ENCODE data around the gene SLC13A2. TPM values are rescaled to one million over a fixed set of nuclear protein-coding genes. Genes with fewer than 3 reads are reported as not detected.
"Not testable (repeated sequence)": the region's sequence is repeated elsewhere in the genome, so short reads cannot be mapped to it uniquely, and the experiment has no call there.

The SLC13A2 gene
- total and polyA plus RNA-seq, 2 donors (not counting 3 experiments of a cell fraction or from before 2014, with no cell fraction given) = not detected

DNA sequence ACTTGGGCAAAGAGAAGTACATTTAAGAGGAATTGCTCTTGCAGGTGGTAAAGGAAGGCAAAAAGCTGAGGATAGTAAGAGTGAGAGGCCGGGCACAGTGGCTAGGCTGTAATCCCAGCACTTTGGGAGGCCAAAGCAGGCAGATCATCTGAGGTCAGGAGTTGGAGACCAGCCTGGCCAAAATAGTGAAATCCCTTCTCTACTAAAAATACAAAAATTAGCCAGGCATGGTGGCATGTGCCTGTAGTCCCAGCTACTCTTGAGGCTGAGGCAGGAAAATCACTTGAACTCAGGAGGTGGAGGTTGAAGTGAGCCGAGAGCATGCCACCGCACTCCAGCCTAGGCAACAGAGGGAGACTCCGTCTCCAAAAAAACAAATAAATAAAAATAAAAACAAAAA is 48.8 kb downstream of the SLC13A2 start:
- H3K27ac ChIP-seq (ENCODE audit: insufficient read depth, low read depth, low read length); H4K20me1 ChIP-seq (replicated peaks; ENCODE audit: control insufficient read depth, extremely low read depth, insufficient read depth, low read length); H3K4me2 ChIP-seq (ENCODE audit: insufficient read depth, low read length); H3K36me3 ChIP-seq (ENCODE audit: control insufficient read depth in 2 of 2, extremely low read depth in 1 of 2, insufficient read depth in 2 of 2, low read length in 2 of 2); FAIRE-seq; H3K9me1 ChIP-seq (replicated peaks; ENCODE audit: control insufficient read depth, extremely low read depth, insufficient read depth, low read length); dilution Hi-C loops (cut with MboI; ENCODE audit: extremely low pct_ligation_motif_present, low sequenced_read_pairs); H3K79me2 ChIP-seq (ENCODE audit: control insufficient read depth, insufficient read depth, low read length); H3K4me1 ChIP-seq (ENCODE audit: control insufficient read depth, extremely low read depth, insufficient read depth, low read length); H2AFZ ChIP-seq (ENCODE audit: low read depth, low read length); H3K9ac ChIP-seq (replicated peaks; ENCODE audit: extremely low read depth, insufficient read depth, low read length); CTCF ChIA-PET; intact Hi-C loops (cut with micrococcal nuclease); POLR2A ChIA-PET; H3K9me3 ChIP-seq (replicated peaks; ENCODE audit: control insufficient read depth, insufficient read depth, low read length); H3K4me3 ChIP-seq (replicated peaks in 1 of 3; ENCODE audit: insufficient read depth in 1 of 3, low read depth in 1 of 3, low read length in 3 of 3); DNase-seq (ENCODE audit: low read depth, low spot score); H3K27me3 ChIP-seq (ENCODE audit: control insufficient read depth in 2 of 2, insufficient read depth in 2 of 2, low read length in 2 of 2); BruUV-seq (replicated peaks): not testable (repeated sequence)

DNA sequence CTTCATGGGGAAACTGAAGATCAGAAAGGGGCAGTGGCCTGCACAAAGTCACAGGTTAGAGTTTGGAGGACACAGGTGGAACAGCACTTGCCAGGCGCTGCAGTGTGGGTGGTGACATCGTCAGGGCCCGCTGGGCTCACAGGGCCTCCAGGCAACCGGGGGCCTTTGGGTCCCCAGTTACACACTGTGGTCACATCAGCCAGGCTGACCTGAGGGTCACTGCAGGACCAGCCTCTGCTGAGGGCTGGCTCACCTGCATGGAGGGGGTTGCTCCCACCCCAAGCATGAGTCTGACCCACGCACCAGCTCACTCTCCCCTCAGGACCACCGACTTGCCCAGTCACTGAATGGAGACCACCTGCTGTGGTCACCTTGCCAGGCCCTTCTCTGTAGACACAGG is 49.7 kb downstream of the SLC13A2 start:
- Histone ChIP-seq H3K4me2 (ENCODE audit: insufficient read depth, low read length) (no peak overlapping the region), H4K20me1 (replicated peaks; ENCODE audit: control insufficient read depth, extremely low read depth, insufficient read depth, low read length) (no peaks in the 10 kb centered on the region), H2AFZ (ENCODE audit: low read depth, low read length) (no peak overlapping the region), H3K9me3 (replicated peaks; ENCODE audit: control insufficient read depth, insufficient read depth, low read length) (no peaks in the 10 kb centered on the region), H3K9ac (replicated peaks; ENCODE audit: extremely low read depth, insufficient read depth, low read length) (no peak overlapping the region), H3K79me2 (ENCODE audit: control insufficient read depth, insufficient read depth, low read length) (no peaks in the 10 kb centered on the region), H3K9me1 (replicated peaks; ENCODE audit: control insufficient read depth, extremely low read depth, insufficient read depth, low read length) (no peaks in the 10 kb centered on the region), H3K36me3 (ENCODE audit: control insufficient read depth in 2 of 2, extremely low read depth in 1 of 2, insufficient read depth in 2 of 2, low read length in 2 of 2) (no peaks in the 10 kb centered on the region), H3K4me1 (ENCODE audit: control insufficient read depth, extremely low read depth, insufficient read depth, low read length) (no peaks in the 10 kb centered on the region), H3K4me3 (replicated peaks in 1 of 3; ENCODE audit: insufficient read depth in 1 of 3, low read depth in 1 of 3, low read length in 3 of 3) (no peak overlapping the region), H3K27ac (ENCODE audit: insufficient read depth, low read depth, low read length) (no peak overlapping the region), H3K27me3 (ENCODE audit: control insufficient read depth in 2 of 2, insufficient read depth in 2 of 2, low read length in 2 of 2) (no peaks in the 10 kb centered on the region)
- DNase-seq (ENCODE audit: low read depth, low spot score) = no peak
- no peak for FAIRE-seq
- TF ChIP-seq FOS (IDR thresholded peaks at IDR 0.05; ENCODE audit: borderline replicate concordance, insufficient read depth, low read length) = no peak
- TF ChIP-seq, protein P1, sequence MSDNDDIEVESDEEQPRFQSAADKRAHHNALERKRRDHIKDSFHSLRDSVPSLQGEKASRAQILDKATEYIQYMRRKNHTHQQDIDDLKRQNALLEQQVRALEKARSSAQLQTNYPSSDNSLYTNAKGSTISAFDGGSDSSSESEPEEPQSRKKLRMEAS (IDR thresholded peaks at IDR 0.05; ENCODE audit: insufficient read depth, insufficient read length) = no peak
- TF ChIP-seq, protein P2, sequence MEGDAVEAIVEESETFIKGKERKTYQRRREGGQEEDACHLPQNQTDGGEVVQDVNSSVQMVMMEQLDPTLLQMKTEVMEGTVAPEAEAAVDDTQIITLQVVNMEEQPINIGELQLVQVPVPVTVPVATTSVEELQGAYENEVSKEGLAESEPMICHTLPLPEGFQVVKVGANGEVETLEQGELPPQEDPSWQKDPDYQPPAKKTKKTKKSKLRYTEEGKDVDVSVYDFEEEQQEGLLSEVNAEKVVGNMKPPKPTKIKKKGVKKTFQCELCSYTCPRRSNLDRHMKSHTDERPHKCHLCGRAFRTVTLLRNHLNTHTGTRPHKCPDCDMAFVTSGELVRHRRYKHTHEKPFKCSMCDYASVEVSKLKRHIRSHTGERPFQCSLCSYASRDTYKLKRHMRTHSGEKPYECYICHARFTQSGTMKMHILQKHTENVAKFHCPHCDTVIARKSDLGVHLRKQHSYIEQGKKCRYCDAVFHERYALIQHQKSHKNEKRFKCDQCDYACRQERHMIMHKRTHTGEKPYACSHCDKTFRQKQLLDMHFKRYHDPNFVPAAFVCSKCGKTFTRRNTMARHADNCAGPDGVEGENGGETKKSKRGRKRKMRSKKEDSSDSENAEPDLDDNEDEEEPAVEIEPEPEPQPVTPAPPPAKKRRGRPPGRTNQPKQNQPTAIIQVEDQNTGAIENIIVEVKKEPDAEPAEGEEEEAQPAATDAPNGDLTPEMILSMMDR (IDR thresholded peaks at IDR 0.05; ENCODE audit: extremely low read depth in 1 of 2, insufficient read depth in 1 of 2, low read depth in 1 of 2, low read length in 2 of 2) = no peak
- no peak for TF ChIP-seq GATA2 (IDR thresholded peaks at IDR 0.05; ENCODE audit: insufficient read depth, insufficient read length, low read depth, low read length)
- TF ChIP-seq POLR2A (IDR thresholded peaks at IDR 0.05; ENCODE audit: low read depth, low read length) = no peak
- TF ChIP-seq POLR2AphosphoS5 (IDR thresholded peaks at IDR 0.05; ENCODE audit: insufficient read depth, low read depth, low read length) = no peak
- no peak for TF ChIP-seq MYC (IDR thresholded peaks at IDR 0.05; ENCODE audit: low read depth, low read length)
- TF ChIP-seq EZH2 (IDR thresholded peaks at IDR 0.05; ENCODE audit: borderline replicate concordance, low read depth, low read length, severe bottlenecking) = no peak
- ChIA-PET POLR2A (no interaction called here), CTCF (no interaction called here)
- dilution Hi-C loops (cut with MboI; ENCODE audit: extremely low pct_ligation_motif_present, low sequenced_read_pairs) = no loop called here
- intact Hi-C loops (cut with micrococcal nuclease) = no loop called here
- BruUV-seq (replicated peaks) = no TSS peak
